OCI-LY7 (cell line): ENCODE results near the gene FMNL2. TPM values are rescaled to one million over a fixed set of nuclear protein-coding genes. Genes with fewer than 3 reads are reported as not detected.

ENCODE experiments used
- BruUV-seq: library from RNA; stranded (reverse); fragments of 400-500 nt; replicated peaks from 2 replicates; lab custom pipeline; 2021; lab: Mats Ljungman, UMichigan
- CTCF ChIA-PET: fragments of 300-600 bp; sonication (Branson Sonifier 250); formaldehyde crosslinking; loops from one replicate; lab custom pipeline; 2022; ENCODE audit warnings: antibody characterized with exemption; ENCODE audit not compliant: unreplicated experiment; lab: Charles Lee
- POLR2A ChIA-PET: fragments of 300-600 bp; sonication (Branson Sonifier 250); formaldehyde crosslinking; loops from one replicate; lab custom pipeline; 2022; ENCODE audit warnings: antibody characterized with exemption; lab: Charles Lee
- DNase-seq: peaks from one replicate; pipeline ENCODE4 v3.0.0-alpha.2; 2015; ENCODE audit warnings: low spot score
- H2AFZ ChIP-seq: fragments of 200-600 bp; sonication (generic), shearing (Covaris generic); 2 replicates; pipeline ENCODE4 v1.6.1; 2014; ENCODE audit warnings: mild to moderate bottlenecking, antibody characterized with exemption, low read length, moderate library complexity
- H3K27ac ChIP-seq: fragments of 200-600 bp; sonication (generic); 2 replicates; pipeline ENCODE4 v1.5.1; 2014; ENCODE audit warnings: mixed run types, low read depth, mild to moderate bottlenecking, moderate library complexity, low read length, inconsistent platforms; ENCODE audit not compliant: poor library complexity, severe bottlenecking
- H3K36me3 ChIP-seq: fragments of 200-600 bp; sonication (generic); 2 replicates; pipeline ENCODE4 v1.6.1; 2014; ENCODE audit warnings: mild to moderate bottlenecking, antibody characterized with exemption, low read length, moderate library complexity, mixed read lengths; ENCODE audit not compliant: insufficient read depth
- H3K4me1 ChIP-seq: fragments of 200-600 bp; sonication (generic); 2 replicates; pipeline ENCODE4 v1.5.1; 2014; ENCODE audit warnings: mild to moderate bottlenecking, low read length; ENCODE audit not compliant: insufficient read depth, poor library complexity, severe bottlenecking
- H3K4me2 ChIP-seq: fragments of 200-600 bp; sonication (generic); 2 replicates; pipeline ENCODE4 v1.6.1; 2014; ENCODE audit warnings: mild to moderate bottlenecking, low read length
- H3K4me3 ChIP-seq: fragments of 200-600 bp; sonication (generic); 2 replicates; pipeline ENCODE4 v1.5.1; 2014; ENCODE audit warnings: mild to moderate bottlenecking, low read depth, low read length; ENCODE audit not compliant: poor library complexity, severe bottlenecking
- H3K79me2 ChIP-seq: fragments of 200-600 bp; sonication (generic); 2 replicates; pipeline ENCODE4 v1.6.1; 2016; ENCODE audit warnings: low read depth, mild to moderate bottlenecking, low read length, moderate library complexity, mixed read lengths; ENCODE audit not compliant: insufficient read depth
- H3K9me2 ChIP-seq: fragments of 200-600 bp; sonication (generic); 2 replicates; pipeline ENCODE4 v1.6.1; 2016; ENCODE audit warnings: mild to moderate bottlenecking, low read length, mixed read lengths; ENCODE audit not compliant: insufficient read depth
- H3K9me3 ChIP-seq: fragments of 200-600 bp; sonication (generic); 2 replicates; pipeline ENCODE4 v1.6.1; 2014; ENCODE audit warnings: mild to moderate bottlenecking, mixed run types, low read length, mixed read lengths
- H4K20me1 ChIP-seq: fragments of 200-600 bp; sonication (generic); 2 replicates; pipeline ENCODE4 v1.6.1; 2014; ENCODE audit warnings: mild to moderate bottlenecking, antibody characterized with exemption, low read length, moderate library complexity, mixed read lengths; ENCODE audit not compliant: insufficient read depth
- CTCF ChIP-seq: fragments of 200-600 bp; sonication (generic); conservative IDR thresholded peaks from 2 replicates; pipeline ENCODE4 v1.5.1; 2014; ENCODE audit warnings: mild to moderate bottlenecking, antibody characterized with exemption, low read length, moderate library complexity, mixed read lengths
- EZH2phosphoT487 ChIP-seq: fragments of 200-600 bp; sonication (generic); IDR thresholded peaks from 2 replicates; pipeline ENCODE4 v1.6.1; 2018; ENCODE audit warnings: low read depth, borderline replicate concordance, mild to moderate bottlenecking, mixed run types, antibody characterized with exemption, low read length, moderate library complexity, mixed read lengths
- intact Hi-C: fragments of 100-400 bp; cut with micrococcal nuclease; formaldehyde crosslinking; loops from one replicate; pipeline ENCODE4 v1.10.0; 2022; ENCODE audit not compliant: unreplicated experiment
- total RNA-seq, 2 experiments: library from RNA; depleted of rRNA in 1 of 2; stranded (reverse); fragments of >200 nt in 1 of 2; shearing (Covaris generic) in 1 of 2; gene quantifications; 2 replicates each; pipeline ENCODE4 v1.2.3, GENCODE V29; 2014 to 2022

The FMNL2 gene
- total RNA-seq, 2 experiments from 2014 or later, result 0.03 to 0.21 TPM

DNA sequence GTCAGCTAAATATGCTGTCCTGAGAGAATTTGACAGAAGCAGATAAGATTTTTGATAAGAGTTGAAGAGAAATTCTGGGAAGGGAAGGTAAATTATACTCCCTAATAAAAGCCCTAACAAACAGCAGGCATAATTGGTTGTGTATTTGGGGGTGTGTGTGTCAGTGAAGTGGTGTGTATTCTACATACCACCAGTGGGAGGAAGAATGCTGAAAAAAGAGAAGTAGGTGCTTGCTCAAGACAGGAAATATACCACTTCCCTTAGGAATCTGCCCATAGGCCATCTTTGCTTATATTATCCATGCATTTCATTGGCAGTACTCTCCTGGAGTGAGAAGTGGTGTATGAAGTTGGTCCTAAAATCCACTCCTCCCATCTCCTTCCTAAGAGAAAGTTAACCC lies 76.2 kb downstream of the FMNL2 start:
- H3K4me3 ChIP-seq, result no peak overlapping the region
- intact Hi-C loops, result no loop called here
- no TSS peak for BruUV-seq
- no peak overlapping the region for H2AFZ ChIP-seq
- H3K36me3 ChIP-seq, result no peaks in the 10 kb centered on the region
- no peak overlapping the region for H3K27ac ChIP-seq
- POLR2A ChIA-PET, result no interaction called here
- H4K20me1 ChIP-seq, result no peaks in the 10 kb centered on the region
- CTCF ChIA-PET, result no interaction called here
- no peaks in the 10 kb centered on the region for H3K4me1 ChIP-seq
- no peak for DNase-seq
- TF ChIP-seq EZH2phosphoT487 (no peak), CTCF (no peak)
- no peak overlapping the region for H3K4me2 ChIP-seq
- H3K79me2 ChIP-seq, result no peaks in the 10 kb centered on the region
- H3K9me3 ChIP-seq, result no peaks in the 10 kb centered on the region
- no peaks in the 10 kb centered on the region for H3K9me2 ChIP-seq

DNA sequence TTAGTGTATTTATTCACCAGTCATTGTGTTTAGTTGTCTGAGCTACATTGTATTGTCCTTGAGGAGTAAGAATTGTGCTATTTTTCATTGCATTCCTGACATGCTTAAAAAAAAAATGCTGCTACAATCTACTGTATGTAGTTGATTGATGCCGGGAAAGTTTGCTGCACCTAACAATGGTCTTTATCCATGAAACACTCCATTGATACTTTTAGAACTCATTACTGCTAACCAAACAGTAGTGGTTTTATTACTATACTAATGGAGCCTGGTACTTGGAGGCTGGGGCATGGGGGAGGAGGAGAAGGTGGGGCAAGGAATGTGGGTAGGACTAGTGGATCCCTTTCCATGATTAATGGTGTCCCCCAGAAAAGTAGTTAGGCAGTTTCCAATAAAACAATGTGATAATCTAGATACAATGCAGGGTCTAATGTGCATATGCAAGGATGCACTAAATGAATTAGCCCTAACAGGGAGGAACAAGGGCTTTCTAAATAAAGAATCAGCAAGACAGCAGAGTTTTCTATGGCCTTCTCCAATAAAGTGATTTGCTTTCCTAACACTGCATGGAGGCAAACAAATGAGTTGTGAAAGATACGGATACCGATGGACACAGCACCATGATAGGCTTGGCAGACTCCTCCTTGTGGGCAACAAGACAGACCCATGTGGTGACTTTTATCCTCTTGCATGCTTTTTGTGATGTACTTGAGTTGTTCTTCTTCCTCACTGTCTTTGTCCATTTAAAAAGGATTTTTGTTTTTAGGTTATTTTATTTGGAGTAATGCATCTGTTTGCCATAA lies 78.5 kb downstream of the FMNL2 start:
- Histone ChIP-seq H3K9me2 (no peaks in the 10 kb centered on the region), H3K9me3 (no peaks in the 10 kb centered on the region), H3K4me3 (no peak overlapping the region), H3K4me1 (no peaks in the 10 kb centered on the region), H3K79me2 (no peaks in the 10 kb centered on the region), H3K4me2 (no peak overlapping the region), H3K27ac (no peak overlapping the region), H3K36me3 (no peaks in the 10 kb centered on the region), H4K20me1 (no peaks in the 10 kb centered on the region), H2AFZ (no peak overlapping the region)
- no peak for DNase-seq
- intact Hi-C loops, result no loop called here
- ChIA-PET POLR2A (no interaction called here), CTCF (no interaction called here)
- TF ChIP-seq CTCF, result no peak
- BruUV-seq, result no TSS peak

DNA sequence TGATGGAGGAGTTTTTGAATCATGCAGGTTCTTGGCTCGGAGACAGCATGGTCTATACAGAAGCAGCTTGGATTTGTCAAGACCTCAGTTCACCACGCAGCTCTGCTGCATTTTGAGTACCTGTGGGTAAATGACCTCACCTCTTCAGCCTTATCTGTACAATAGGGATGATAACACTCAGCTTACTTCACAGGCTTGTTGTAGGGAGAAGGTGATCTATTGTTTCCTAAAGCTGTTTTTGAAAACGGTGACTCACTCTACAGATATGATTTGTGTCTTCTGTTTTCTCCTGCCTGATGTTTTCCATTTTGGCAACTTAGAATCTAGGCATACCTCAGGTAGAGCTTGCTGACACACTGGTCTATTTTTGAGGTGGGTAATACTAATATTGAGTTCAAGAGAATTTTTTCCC lies 80.3 kb downstream of the FMNL2 start:
- Histone ChIP-seq H3K36me3 (no peaks in the 10 kb centered on the region), H3K79me2 (no peaks in the 10 kb centered on the region), H3K9me2 (no peaks in the 10 kb centered on the region), H3K4me1 (no peaks in the 10 kb centered on the region), H2AFZ (no peak overlapping the region), H3K9me3 (no peaks in the 10 kb centered on the region), H4K20me1 (no peaks in the 10 kb centered on the region), H3K4me3 (no peak overlapping the region), H3K4me2 (no peak overlapping the region), H3K27ac (no peak overlapping the region)
- intact Hi-C loops, result no loop called here
- TF ChIP-seq CTCF (no peak), EZH2phosphoT487 (no peak)
- ChIA-PET CTCF (no interaction called here), POLR2A (no interaction called here)
- BruUV-seq, result no TSS peak
- DNase-seq, result no peak
